ENCODE results near the gene PPARD.
"Not testable (repeated sequence)": the region's sequence is repeated elsewhere in the genome, so short reads cannot be mapped to it uniquely, and the experiment has no call there.

Gene PPARD

DNA sequence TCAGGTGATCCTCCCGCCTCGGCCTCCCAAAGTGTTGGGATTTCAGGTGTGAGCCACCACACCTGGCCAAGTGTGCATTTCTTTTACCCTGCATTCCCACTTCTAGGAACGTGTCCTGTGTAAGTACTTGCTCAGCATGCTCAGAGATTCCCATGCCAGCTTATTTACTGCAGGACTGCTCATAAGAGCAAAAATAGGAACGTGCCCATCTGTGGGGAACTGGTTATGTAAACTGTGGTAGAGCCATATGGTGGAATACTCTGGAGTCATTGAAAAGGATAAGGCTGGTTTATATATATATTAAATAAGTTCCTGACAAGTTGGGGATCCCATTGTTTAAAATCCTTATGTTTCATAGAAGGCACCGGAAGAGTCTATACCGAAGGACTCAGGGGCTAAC, 71.6 kb downstream of the PPARD start:
- no peak for DNase-seq

DNA sequence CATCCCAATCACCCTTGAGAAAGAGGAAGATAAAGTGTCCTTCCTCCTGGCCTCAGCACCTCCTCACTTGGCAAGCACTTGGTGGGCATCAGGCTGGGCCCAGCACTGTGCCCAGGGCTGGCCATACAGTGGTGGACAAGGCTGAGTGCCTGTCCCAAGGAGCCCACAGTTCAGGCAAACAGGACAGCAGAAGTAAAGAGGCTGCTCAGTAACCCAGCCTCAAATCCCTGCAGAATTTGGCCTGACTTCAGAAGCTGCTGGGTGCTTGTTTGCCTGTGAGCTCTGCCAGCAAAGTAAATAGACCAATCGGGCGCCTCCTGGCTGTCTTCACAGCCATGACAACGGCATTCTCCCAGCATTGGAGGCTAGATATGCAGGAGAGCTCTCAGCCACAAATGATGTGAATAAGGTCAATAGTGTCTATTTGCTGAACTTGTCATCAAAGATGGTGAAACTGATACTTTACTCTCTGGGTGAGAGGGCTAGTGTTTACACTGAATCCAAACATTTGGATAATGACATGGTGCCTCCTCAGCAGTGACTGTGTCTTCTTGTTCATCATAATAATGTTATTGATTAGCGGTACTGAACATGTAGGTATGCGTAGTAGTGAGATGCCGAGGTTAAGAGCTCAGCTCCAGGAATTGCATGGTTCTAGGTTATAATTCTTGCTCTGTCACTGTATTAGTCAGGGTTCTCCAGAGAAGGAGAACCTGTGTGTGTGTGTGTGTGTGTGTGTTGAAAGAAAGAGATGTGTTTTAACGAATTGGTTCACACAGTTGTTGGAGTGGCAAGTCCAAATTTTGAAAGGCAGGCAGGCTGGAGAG, 72.9 kb downstream of the PPARD start:
- no peak for DNase-seq

DNA sequence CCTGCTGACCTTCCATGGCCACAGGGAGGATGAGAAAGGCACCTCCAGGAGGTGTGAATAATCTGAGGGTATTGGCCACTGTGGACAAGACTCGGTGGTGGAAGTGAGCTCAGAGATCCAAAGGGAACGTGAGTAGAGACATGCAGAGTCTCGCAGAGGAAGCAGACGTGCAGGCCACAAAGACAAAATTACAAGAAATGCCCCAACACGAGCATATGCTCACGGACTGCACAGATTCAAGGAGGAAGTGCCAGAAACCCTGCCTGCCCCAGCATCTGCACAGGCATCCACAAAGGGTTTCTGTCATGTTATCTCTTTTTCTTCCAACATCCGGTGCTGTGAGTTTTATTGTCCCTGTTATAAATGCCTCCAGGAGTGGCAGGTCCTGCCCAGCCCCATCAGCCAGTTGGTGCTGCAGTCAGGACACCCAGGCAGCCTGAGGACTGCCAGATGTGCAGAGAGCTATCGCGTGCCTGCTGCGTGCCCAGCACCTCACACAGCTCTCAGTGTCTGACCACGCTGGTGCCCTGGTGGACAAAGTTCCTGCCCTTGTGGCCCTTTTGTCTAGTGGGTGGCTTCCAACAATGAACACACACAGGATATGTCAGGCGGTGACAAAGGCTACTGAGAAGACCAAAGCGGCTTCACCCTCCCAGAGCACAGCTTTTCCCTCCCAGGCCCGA, 75.8 kb downstream of the PPARD start:
- no peak for DNase-seq

DNA sequence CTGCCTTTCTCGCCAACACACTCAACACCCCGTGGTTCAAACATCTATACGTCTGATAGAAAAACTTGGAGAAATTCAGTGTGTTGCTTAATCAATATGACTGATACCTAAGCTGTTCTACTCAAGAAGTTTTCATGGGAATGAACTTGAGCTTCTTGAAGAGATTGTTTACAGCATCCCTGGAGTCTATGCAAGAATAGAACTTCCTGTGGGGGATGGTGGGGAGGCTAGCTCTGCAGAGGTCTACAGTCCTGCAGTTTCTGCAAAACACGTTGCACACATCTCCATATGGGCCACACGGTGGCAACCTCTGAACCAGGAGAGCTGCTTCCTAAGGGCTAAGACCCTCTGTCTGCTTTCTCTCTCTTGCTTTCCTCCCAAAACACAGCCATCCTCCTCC, 77.1 kb downstream of the PPARD start:
- no peak for DNase-seq

DNA sequence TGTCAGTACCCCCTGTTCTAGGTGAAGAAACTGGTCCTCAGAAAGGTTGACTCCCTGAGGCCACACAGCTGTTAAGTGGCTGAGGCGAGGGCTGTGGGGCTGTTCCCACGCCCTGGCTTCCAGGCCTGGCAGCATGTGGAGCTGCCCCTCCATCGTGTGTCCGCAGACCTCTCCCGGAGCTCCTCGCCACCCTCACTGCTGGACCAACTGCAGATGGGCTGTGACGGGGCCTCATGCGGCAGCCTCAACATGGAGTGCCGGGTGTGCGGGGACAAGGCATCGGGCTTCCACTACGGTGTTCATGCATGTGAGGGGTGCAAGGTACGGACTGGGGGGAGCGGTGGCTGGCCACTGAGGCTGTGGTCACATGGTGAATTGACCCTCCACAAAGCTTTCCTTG, 77.6 kb downstream of the PPARD start:
- DNase-seq = no peak

DNA sequence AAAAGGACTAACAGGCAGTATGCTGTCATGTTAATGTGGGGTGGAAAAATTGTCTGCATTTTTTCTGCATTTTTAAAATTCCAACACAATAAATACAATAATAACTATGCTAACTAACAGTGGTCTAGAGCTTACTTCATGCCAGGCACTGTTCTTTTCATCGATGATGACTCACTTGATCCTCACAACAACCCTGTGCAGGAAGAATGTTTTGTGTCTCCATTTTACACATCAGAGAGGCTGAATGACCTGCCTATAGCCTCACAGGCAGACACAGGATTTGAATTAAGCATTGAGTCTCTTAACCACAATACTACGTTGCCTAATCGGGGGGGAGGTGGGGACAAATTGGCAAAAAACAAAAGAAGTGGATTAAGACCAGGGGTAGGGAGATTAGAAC, 82.9 kb downstream of the PPARD start:
- DNase-seq = no peak

DNA sequence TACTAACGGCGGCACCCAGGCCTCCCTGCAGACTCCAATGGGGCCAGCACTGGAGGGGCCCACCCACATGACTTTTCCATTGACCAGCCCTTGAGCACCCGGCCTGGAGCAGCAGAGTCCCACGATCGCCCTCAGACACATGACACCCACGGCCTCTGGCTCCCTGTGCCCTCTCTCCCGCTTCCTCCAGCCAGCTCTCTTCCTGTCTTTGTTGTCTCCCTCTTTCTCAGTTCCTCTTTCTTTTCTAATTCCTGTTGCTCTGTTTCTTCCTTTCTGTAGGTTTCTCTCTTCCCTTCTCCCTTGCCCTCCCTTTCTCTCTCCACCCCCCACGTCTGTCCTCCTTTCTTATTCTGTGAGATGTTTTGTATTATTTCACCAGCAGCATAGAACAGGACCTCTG, 83.7 kb downstream of the PPARD start:
- DNase-seq = no peak

DNA sequence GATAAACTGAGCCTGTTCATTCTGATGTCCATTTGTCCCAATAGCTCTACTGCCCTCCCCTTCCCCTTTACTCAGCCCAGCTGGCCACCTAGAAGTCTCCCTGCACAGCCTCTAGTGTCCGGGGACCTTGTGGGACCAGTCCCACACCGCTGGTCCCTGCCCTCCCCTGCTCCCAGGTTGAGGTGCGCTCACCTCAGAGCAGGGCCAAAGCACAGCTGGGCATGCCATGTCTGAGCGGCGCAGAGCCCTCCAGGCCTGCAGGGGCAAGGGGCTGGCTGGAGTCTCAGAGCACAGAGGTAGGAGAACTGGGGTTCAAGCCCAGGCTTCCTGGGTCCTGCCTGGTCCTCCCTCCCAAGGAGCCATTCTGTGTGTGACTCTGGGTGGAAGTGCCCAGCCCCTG, 85.1 kb downstream of the PPARD start:
- no peak for DNase-seq

DNA sequence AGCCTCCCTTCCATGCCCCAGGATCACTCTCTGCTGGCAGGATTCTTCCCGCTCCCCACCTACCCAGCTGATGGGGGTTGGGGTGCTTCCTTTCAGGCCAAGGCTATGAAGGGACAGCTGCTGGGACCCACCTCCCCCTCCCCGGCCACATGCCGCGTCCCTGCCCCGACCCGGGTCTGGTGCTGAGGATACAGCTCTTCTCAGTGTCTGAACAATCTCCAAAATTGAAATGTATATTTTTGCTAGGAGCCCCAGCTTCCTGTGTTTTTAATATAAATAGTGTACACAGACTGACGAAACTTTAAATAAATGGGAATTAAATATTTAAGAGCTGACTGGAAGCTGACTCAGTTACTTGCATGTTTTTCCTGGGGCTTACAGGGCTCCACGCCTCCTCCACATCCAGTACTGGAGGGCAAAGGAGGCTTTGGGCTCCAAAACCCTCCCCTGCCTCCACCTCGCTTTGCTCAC, 85.5 kb downstream of the PPARD start:
- DNase-seq = no peak

DNA sequence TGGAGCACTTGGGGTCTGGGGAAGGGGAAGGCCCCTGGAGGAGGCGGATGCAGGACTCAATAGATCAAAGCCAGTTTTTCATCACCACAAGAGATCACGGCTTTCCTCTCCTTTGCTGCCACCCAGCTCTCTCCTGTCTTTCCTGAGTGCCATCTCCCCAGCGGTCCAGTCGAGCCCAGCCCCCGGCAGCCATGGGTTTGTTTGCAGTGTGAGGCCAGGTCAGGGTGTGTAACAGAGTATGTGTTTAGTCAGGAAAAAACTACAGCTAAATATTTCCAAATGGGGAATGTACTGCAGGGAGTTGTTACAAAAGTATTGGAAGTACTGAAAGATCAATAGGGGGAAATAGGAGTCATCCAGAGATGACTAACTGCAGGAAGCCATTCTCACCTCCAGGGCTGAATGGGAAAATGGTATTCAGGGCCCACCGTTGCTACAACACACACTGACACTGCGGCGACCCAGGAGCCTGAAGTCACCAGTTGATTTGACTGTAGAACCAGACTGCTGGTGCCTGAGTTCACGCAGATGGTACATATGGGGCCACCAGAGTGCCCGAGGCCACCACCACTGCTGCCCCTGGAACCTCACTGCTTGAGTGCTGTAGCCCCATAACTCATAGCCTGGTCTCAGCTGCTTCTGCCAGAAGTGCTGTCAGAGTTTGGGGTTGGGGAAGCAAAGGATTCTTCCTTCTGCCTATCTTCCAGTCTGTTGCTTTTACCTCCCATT, 86.2 kb downstream of the PPARD start:
- no peak for DNase-seq

DNA sequence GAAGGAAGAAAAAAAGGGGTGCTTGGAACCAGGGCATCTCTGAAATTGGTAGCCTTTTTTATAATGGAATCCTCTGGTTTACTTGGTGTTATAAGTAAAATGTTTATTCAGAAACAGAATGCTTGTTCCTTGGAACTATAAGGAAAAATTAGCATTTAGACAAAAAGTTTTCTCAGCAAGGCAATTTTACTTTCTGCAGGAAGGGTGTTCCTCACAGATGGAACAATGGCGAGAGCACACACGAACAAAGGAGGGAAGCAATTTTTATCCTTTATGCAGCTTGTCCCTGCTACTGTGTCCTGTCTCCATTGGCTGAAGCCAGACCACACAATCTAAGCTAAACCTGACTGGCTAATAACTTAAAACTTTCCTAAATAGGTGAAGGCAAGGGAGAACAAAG, 87.1 kb downstream of the PPARD start:
- no peak for DNase-seq

DNA sequence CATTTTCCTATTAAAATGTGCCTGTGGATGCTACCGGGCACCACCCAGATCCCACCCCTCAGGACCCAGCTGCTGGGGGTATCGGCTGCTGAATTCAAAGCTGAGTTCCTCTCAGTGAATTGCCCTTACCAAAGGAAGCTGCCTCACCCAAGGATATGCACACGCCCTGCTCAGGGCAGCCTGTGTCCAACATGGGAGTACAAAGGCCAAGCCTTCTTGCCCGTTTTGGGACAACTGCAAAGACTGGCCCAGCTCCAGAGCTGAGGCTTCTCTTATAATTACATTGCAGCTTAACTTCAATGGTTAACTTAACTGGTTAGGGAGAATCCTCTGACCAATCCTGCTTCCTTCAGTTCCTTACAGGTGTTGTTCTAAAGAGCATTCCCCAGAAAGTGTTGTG, 89.9 kb downstream of the PPARD start:
- no peak for DNase-seq

DNA sequence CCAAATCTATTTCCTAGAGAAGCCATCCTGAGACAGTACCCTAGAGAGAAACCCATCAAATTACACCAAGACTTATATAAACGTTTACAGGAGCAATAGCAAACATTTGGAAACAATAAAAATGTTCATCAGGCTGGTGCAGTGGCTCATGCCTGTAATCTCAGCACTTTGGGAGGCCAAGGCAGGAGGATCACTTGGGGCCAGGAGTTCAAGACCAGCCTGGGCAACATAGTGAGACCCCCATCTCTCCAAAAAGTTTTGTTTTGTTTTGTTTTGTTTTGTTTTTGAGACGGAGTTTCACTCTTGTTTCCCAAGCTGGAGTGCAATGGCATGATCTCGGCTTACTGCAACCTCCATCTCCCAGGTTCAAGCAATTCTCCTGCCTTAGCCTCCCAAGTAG, 90.3 kb downstream of the PPARD start:
- DNase-seq = not testable (repeated sequence)

DNA sequence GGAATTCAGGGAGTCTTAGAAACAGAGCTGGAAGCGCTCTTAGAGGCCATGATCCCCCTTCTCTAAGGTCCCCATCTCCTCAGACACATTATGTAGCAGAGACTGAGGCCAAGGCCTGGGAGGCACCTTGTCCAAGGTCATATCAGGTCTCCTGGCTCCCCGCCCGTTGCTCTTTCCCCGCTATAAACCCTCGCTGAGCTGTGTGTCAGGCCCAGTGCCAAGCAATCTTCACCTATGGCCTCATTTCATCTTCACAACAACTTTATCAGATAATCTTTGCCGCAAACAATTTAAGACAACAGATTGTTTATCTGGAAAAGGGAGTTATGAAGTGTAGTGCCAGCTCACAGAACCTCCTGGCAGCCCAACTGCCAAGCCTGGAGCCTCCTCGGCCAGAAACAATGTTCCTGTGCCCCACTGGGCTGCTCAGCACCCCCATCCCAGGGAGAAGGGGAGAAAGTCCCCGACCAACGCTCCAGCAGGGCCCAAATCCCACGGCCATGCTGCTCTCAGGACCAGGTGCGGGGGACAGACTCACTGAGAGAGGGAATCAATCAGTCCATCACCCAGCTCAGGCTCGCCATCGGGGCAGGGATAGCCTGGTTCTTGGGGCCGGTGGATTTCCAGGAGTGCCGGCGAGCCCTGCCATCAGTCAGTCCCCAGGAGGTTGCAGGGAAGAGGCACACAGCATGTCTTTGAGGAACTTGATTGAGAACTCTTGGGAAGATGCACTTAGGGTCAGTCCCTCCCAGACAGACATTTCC, 92.9 kb downstream of the PPARD start:
- no peak for DNase-seq

DNA sequence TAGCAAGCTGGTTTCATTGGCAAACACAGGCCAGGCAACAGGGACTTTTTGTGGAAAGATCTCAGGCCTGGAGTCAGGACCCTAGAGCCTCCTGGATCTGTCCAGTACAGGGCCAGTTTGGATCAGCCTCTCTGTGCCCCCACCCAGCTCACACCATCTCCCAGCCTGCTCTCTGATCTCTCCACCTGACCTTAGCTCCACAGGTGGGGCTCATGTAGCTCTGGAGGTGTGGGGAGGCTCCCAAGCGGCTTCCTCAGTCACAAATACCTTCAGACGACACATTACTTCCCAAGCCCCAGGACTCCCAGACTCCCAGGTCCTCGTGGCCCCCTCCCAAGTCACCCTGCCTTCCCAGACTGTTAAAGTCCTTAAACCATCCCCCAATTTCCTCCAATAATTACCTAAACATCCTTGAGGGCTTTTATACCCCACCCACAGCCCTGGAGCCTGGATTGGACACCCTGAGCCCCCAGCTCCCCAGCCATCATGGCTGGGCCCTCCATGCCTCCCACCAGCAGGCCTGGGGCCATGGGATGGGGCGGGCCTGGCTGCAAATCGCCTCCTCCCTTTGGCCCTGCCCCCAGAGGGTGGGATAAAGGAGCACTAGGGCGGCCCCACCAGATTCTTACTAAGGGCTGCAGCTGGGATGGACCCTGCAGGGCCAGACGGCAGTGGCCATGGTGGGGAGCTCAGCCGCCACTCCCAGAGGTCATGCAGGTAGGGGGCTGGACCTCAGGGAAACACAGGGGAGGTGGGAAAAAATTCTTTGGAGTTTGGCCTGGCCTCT, 93.9 kb downstream of the PPARD start:
- no peak for DNase-seq

DNA sequence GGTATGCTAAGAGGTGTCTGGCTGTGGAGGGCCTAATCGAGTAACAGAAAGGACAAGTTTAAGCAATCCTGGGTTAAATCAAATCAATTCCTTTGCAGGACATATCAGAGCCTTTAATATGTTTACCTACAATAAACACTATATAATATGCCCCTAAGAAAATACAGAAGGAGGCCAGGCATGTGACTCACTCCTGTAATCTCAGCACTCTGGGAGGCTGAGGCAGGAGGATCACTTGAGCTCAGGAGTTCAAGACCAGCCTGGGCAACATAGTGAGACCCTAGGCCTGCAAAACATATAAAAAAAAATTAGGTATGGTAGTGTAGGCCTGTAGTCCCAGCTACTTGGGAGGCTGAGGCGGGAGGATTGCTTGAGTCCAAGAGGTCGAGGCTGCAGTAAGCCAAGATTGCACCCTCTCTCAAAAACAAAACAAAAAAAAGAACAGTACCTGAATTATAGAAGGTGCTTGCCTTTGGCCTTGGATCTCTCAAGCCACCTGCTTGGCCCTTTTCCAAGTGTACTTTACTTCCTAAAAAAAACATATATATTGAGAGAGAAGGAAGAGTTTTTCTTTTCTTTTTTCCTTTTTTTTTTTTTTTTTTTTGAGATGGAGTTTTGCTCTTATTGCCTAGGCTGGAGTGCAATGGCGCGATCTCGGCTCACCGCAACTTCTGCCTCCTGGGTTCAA, 96.2 kb downstream of the PPARD start:
- DNase-seq = not testable (repeated sequence)

DNA sequence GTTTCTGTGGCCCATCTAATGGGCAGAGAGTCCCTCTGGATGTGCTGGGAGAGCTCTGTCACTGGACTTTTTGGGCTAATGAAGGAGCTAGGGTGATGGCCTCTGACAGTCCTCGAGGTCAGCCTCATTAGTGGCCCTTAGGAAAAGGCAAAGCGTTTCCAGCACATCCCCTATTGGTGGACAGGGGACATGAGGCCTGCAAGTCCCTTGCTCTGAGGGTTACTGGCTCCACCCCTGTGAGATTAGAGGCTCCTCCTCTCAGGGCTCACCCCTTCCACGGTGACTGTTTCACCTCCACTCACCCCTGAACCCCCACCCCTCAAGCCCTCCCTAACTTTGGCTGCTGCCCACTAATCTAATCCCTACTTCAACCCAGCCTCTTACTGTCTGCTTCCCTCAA, 97.0 kb downstream of the PPARD start:
- no peak for DNase-seq

DNA sequence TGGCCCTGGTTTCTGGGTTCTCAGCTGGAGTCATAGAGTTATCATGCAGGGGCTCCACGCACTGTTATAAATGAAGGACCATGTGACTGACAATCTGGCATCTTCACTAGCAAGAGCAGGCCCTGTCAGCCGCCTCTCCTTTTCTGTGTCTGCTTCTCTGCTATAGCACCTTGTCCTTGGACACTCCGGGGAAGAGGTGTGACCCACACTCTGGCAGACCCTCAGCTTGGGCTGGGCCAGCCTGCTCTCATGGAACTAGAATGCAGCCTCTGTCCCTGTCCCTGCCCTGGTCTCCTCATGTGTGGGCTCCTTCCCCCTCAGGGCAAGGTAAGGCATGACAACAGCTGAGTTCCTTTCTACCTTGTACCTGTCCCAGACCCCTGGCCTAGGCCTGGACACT, 98.8 kb downstream of the PPARD start:
- DNase-seq = no peak

DNA sequence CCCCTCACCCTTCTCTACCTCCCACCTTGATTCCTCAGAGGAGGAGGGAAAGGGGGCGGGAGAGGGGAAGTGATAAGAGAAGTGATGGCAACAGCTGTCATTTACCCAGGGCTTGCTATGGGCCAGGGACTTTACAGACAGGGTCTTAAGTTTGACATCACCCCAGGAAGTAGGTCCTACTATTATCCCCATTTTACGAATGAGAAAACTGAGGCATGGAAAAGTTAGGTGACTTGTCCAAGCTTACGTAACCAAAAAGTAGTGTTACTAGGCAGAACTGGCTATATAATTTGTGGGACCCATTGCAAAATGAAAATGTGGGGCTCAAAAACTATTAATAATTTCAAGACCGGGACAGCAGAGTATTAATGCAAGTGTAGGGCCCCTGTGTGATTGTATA, 99.3 kb downstream of the PPARD start:
- DNase-seq = no peak

DNA sequence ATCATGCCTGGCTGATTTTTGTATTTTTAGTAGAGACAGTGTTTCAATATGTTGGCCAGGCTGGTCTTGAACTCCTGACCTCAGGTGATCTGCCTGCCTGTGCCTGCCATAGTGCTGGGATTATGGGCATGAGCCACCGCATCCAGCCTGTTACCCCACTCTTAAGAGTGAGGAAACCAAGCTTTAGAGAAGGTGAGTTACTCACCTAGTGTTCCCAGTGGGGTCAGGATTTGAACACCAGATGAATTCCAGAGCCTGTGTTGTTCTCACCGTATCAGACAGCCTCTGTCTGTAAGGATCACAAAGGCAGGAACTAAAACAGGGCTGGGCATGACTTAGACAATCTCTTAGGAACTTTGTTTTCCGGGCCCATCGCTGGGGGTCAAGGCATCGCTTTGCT, 100.3 kb downstream of the PPARD start:
- no peak for DNase-seq

DNA sequence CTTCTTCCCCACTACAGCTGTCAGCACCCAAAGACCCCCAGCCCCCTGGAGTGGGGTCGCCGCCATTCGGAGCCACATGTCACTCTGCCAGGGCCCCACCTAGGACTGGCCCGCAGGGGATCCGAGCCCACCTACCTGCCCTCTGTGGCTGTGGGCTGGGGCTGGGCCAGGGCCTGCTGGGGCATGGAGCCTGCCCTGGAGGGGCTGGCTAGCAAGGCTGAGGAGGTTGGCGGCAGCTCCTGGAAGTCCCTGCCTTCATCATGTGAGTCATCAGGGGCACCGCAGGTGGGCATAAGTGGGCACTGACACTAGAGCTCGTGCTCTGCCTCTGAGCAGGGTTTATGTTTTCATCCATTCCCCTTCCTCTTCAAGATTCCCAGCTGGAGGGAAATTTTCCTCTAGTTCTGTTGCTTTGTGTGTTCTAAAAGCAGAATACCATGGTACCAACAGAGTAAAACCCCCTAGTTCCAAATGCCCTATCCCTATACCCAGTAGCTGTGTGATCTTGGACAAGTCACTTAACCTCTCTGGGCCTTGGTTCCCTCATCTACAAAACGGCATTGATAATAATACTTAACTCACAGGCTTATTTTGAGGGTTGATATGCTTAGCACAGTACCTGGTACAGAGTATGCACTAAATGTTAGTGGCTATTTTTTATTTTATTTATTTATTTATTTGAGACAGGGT, 101.1 kb downstream of the PPARD start:
- DNase-seq = no peak
